GM12878 (cell line): ENCODE results near the gene GABRB2. TPM values are rescaled to one million over a fixed set of nuclear protein-coding genes. Genes with fewer than 3 reads are reported as not detected.

ENCODE experiments used
- ATAC-seq: fragments of 200-7000 bp; cut with Tn5 transposase; 3 replicates; pipeline ENCODE4 v1.9.1; 2020; ENCODE audit warnings: mild to moderate bottlenecking, moderate library complexity
- BruUV-seq: library from RNA; stranded (reverse); fragments of 400-500 nt; replicated peaks from 2 replicates; lab custom pipeline; 2021; lab: Mats Ljungman, UMichigan
- CTCF ChIA-PET: fragments of 300-600 bp; sonication (Branson Sonifier 250); formaldehyde crosslinking; extraction: SDS; loops from one replicate; lab custom pipeline; 2021; ENCODE audit warnings: inconsistent platforms; lab: Yijun Ruan, JAX
- POLR2A ChIA-PET: fragments of 350-600 bp; formaldehyde crosslinking; extraction: SDS; loops from one replicate; lab custom pipeline; 2021; ENCODE audit warnings: inconsistent platforms; lab: Charles Lee
- RAD21 ChIA-PET: fragments of 300-600 bp; sonication (Branson Sonifier 250); formaldehyde crosslinking; loops from one replicate; lab custom pipeline; 2023; ENCODE audit warnings: antibody characterized with exemption; ENCODE audit not compliant: unreplicated experiment; lab: Charles Lee
- SMC1A ChIA-PET: fragments of 300-600 bp; sonication (Branson Sonifier 250); formaldehyde crosslinking; loops from one replicate; lab custom pipeline; 2023; ENCODE audit not compliant: unreplicated experiment, uncharacterized antibody; lab: Charles Lee
- DNase-seq: peaks from one replicate; pipeline ENCODE4 v3.0.0-alpha.2; 2011; ENCODE audit warnings: low read depth, low spot score
- FAIRE-seq: peaks from 3 replicates; lab custom pipeline; 2011; peaks lifted over from hg19 to GRCh38; lab: Jason Lieb, UNC
- H2AFZ ChIP-seq: 2 replicates; pipeline ENCODE4 v1.6.0; 2011; ENCODE audit warnings: low read depth, low read length, control low read depth; ENCODE audit not compliant: control insufficient read depth
- H3K27ac ChIP-seq: 2 replicates; pipeline ENCODE4 v1.5.1; 2011; ENCODE audit warnings: control low read depth; ENCODE audit not compliant: control insufficient read depth, insufficient read depth
- H3K27me3 ChIP-seq, 2 experiments: replicated peaks in 1 of 2; 2 replicates each; pipeline versions ENCODE4 v1.6.0 to v1.6.1; 2011; ENCODE audit warnings: low read length in 1 of 2; ENCODE audit not compliant: control insufficient read depth in 2 of 2, insufficient read depth in 2 of 2
- H3K36me3 ChIP-seq, 2 experiments: 2 replicates each; pipeline ENCODE4 v1.5.1; 2011; ENCODE audit warnings: low read length in 1 of 2; ENCODE audit not compliant: control insufficient read depth in 2 of 2, insufficient read depth in 2 of 2
- H3K4me1 ChIP-seq: 2 replicates; pipeline ENCODE4 v1.6.1; 2011; ENCODE audit warnings: mild to moderate bottlenecking, low read length, moderate library complexity, mixed read lengths; ENCODE audit not compliant: control insufficient read depth, insufficient read depth
- H3K4me2 ChIP-seq: 2 replicates; pipeline ENCODE4 v1.6.0; 2011; ENCODE audit warnings: control low read depth; ENCODE audit not compliant: control insufficient read depth, insufficient read depth
- H3K4me3 ChIP-seq: fragments of 200-600 bp; sonication (generic); 2 replicates; pipeline ENCODE4 v1.5.1; 2016
- H3K79me2 ChIP-seq: 2 replicates; pipeline ENCODE4 v1.6.0; 2011; ENCODE audit warnings: low read length; ENCODE audit not compliant: control insufficient read depth, insufficient read depth
- H3K9ac ChIP-seq: 2 replicates; pipeline ENCODE4 v1.8.0; 2011; ENCODE audit warnings: low read length, control low read depth, mixed read lengths; ENCODE audit not compliant: control insufficient read depth, insufficient read depth
- H3K9me3 ChIP-seq: replicated peaks from 3 replicates; pipeline ENCODE4 v1.5.1; 2011; ENCODE audit warnings: mild to moderate bottlenecking, low read length; ENCODE audit not compliant: control insufficient read depth, insufficient read depth
- H4K20me1 ChIP-seq: 2 replicates; pipeline ENCODE4 v1.6.0; 2011; ENCODE audit not compliant: control insufficient read depth, insufficient read depth
- DPF2 ChIP-seq: fragments of 450-650 bp; IDR thresholded peaks from 2 replicates; pipeline ENCODE4 v1.6.1; 2017; ENCODE audit warnings: mild to moderate bottlenecking
- EED ChIP-seq: sonication (generic); IDR thresholded peaks from 2 replicates; pipeline ENCODE4 v1.6.1; 2016; ENCODE audit warnings: antibody characterized with exemption, low read depth
- EP300 ChIP-seq, 2 experiments: fragments of 150-350 bp in 1 of 2; IDR thresholded peaks; 2 replicates each; pipeline ENCODE4 v1.6.1; 2011 to 2012; ENCODE audit warnings: low read depth in 2 of 2, low read length in 2 of 2, borderline replicate concordance in 1 of 2, improper control_type of control experiment in 1 of 2, inconsistent platforms in 1 of 2; ENCODE audit not compliant: control insufficient read depth in 1 of 2
- FOXM1 ChIP-seq: IDR thresholded peaks from 2 replicates; pipeline ENCODE4 v1.6.1; 2012; ENCODE audit warnings: low read depth, mild to moderate bottlenecking, inconsistent platforms, low read length, moderate library complexity
- HDAC6 ChIP-seq: fragments of 200-600 bp; sonication (generic); IDR thresholded peaks from one replicate; pipeline ENCODE4 v1.8.0; 2017; ENCODE audit warnings: antibody characterized with exemption; ENCODE audit not compliant: unreplicated experiment
- KDM1A ChIP-seq: fragments of 200-600 bp; sonication (generic); IDR thresholded peaks from 2 replicates; pipeline ENCODE4 v1.6.1; 2016; ENCODE audit warnings: borderline replicate concordance
- NFIC ChIP-seq: IDR thresholded peaks from 2 replicates; pipeline ENCODE4 v1.6.1; 2012; ENCODE audit warnings: low read depth, mild to moderate bottlenecking, inconsistent platforms, low read length, moderate library complexity
- PKNOX1 ChIP-seq: fragments of 450-650 bp; IDR thresholded peaks from 2 replicates; pipeline ENCODE4 v1.6.1; 2016; ENCODE audit warnings: mild to moderate bottlenecking
- SPI1 ChIP-seq: IDR thresholded peaks from 2 replicates; pipeline ENCODE4 v1.6.1; 2011; ENCODE audit warnings: low read depth, mild to moderate bottlenecking, low read length, moderate library complexity, borderline replicate concordance; ENCODE audit not compliant: insufficient read depth
- STAT3 ChIP-seq: IDR thresholded peaks from 2 replicates; pipeline ENCODE4 v1.6.1; 2011; ENCODE audit warnings: low read depth, low read length, improper control_type of control experiment
- YBX1 ChIP-seq: fragments of 450-650 bp; IDR thresholded peaks from 2 replicates; pipeline ENCODE4 v1.6.1; 2016; ENCODE audit warnings: antibody characterized with exemption
- YY1 ChIP-seq: IDR thresholded peaks from 2 replicates; pipeline ENCODE4 v1.6.1; 2011; ENCODE audit warnings: low read depth, mild to moderate bottlenecking, low read length
- WGBS: methylation state at CpG from one replicate; pipeline ENCODE4 v1.1.6; 2016; ENCODE audit warnings: low lambda C conversion rate; ENCODE audit not compliant: insufficient replicate concordance, insufficient coverage; ENCODE audit errors: missing lambda C conversion rate; 5-methylcytosine and 5-hydroxymethylcytosine counted together
- in situ Hi-C: fragments of 300-500 bp; cut with MboI; formaldehyde crosslinking; loops from 9 replicates; pipeline ENCODE4 v1.14.3; 2018; ENCODE audit warnings: mixed read lengths
- intact Hi-C: fragments of 100-400 bp; cut with micrococcal nuclease; formaldehyde crosslinking; loops from one replicate; pipeline ENCODE4 v1.14.2; 2022; ENCODE audit not compliant: unreplicated experiment
- polyA plus RNA-seq, 11 experiments: library from polyadenylated mRNA; depleted of rRNA in 4 of 11; unstranded in 6 of 11; stranded (reverse) in 5 of 11; fragments of >200 nt; fragmentation: Nextera tagmentation in 4 of 11; fragmentation: Illumina TruSeq in 1 of 11; extraction: Ambion mirVana in 4 of 11; extraction: Trizol in 1 of 11; gene quantifications; 1 replicate in 1 of 11; 2 replicates in 10 of 11; pipeline versions ENCODE4 v1.2.1 to v1.2.3, GENCODE V29; 2011 to 2016; ENCODE audit warnings: inconsistent platforms in 2 of 11, missing spikeins in 2 of 11, low read depth in 1 of 11
- total RNA-seq, 4 experiments: library from RNA; depleted of rRNA in 3 of 4; stranded (reverse); fragments of >200 nt in 3 of 4; fragmentation: Illumina TruSeq in 1 of 4; extraction: Trizol in 1 of 4; gene quantifications; 2 replicates each; pipeline versions ENCODE4 v1.2.1 to v1.2.3, GENCODE V29; 2013 to 2021

GABRB2 gene
- total and polyA plus RNA-seq, 10 of the 15 experiments (the other 5 are each of a cell fraction or from before 2014, with no cell fraction given), result 0.12 to 0.85 (median 0.43) TPM

DNA sequence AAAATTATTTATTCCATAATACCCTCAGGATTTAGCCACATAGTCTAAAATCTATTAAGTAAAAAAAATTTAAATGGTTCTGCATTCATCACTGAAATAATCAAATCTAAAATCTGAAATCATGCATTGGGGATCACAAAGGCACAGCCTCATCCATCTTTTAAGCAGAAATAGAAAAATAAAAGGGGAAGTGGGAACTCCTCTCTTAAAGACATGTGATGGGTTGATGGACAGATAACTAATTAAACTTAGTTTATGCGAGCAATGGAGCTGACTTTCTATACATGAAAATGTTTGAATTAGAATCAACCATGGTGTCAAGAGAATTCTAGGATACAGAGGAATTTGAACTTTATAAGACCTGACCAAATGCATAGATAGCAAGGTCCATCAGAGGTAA, 170.5 kb downstream of the GABRB2 start:
- H3K9ac ChIP-seq, result no peak overlapping the region
- in situ Hi-C loops, result no loop called here

GRCh38 chr5:161373345-161373707, 173.2 kb downstream of the GABRB2 start:
- Histone ChIP-seq H3K79me2 (no peaks in the 10 kb centered on the region), H3K9ac (no peak overlapping the region), H3K9me3 (no peaks in the 10 kb centered on the region; the same call in 2 of the 3 replicates), H3K27me3 (no peaks in the 10 kb centered on the region), H2AFZ (no peak overlapping the region; the same call in 1 of the 2 replicates), H3K4me3 (no peak overlapping the region), H4K20me1 (no peaks in the 10 kb centered on the region), H3K36me3 (no peaks in the 10 kb centered on the region), H3K27ac (no peak overlapping the region), H3K4me2 (no peak overlapping the region), H3K4me1 (no peaks in the 10 kb centered on the region)
- FAIRE-seq (no peak), ATAC-seq (peak; percentile 52), DNase-seq (no peak)
- no TSS peak for BruUV-seq
- in situ Hi-C loops (no loop called here), intact Hi-C loops (loop anchor here (2.0 kb wide), 1 partner anchor 63 kb away; no protein-coding TSS in a partner anchor)
- ChIA-PET SMC1A (no interaction called here), POLR2A (no interaction called here), CTCF (no interaction called here), RAD21 (no interaction called here)
- no peak for TF ChIP-seq PKNOX1
- no peak for TF ChIP-seq YY1
- no peak for TF ChIP-seq EED
- 0 out of 4 replicates have a peak, but pooled peaks of 1 of the 2 experiments have one; percentile 1 for TF ChIP-seq EP300 (IDR thresholded peaks at IDR 0.05; ENCODE audit: borderline replicate concordance in 1 of 2, control insufficient read depth in 1 of 2, low read depth in 2 of 2, low read length in 2 of 2)
- peak; percentile 4; the same call in 1 of the 2 replicates for TF ChIP-seq NFIC

More for the DNA sequence above, 170.5 kb downstream of the GABRB2 start:
- no peak overlapping the region for H2AFZ ChIP-seq
- TF ChIP-seq SPI1, result peak; percentile 83
- TF ChIP-seq FOXM1, result no peak
- TF ChIP-seq PKNOX1, result peak; percentile 64
- no peak for TF ChIP-seq DPF2
- TF ChIP-seq YBX1, result no peak
- no peak for TF ChIP-seq HDAC6
- no peak for TF ChIP-seq KDM1A
- no peak for TF ChIP-seq STAT3
- intact Hi-C loops, result no loop called here
- no peaks in the 10 kb centered on the region for H4K20me1 ChIP-seq
- POLR2A ChIA-PET, result no interaction called here
- WGBS, result 83% methylated on average over 1 of the region's 1 CpG
- CTCF ChIA-PET, result interaction anchor here (0.7 to 1.2 kb wide), 2 partner anchors 27 to 263 kb away, joined by 3 read pairs; no protein-coding TSS in a partner anchor
- no peak overlapping the region for H3K4me3 ChIP-seq
- ATAC-seq (no peak), FAIRE-seq (no peak), DNase-seq (no peak)
- RAD21 ChIA-PET, result no interaction called here
- SMC1A ChIA-PET, result interaction anchor here (1.5 kb wide), 1 partner anchor 700 kb away, joined by 3 read pairs; no protein-coding TSS in a partner anchor
- H3K36me3 ChIP-seq, result no peaks in the 10 kb centered on the region
- no peaks in the 10 kb centered on the region for H3K27me3 ChIP-seq
- no TSS peak for BruUV-seq
- no peak overlapping the region for H3K27ac ChIP-seq
- H3K79me2 ChIP-seq, result no peaks in the 10 kb centered on the region
- no peaks in the 10 kb centered on the region for H3K4me1 ChIP-seq
- no peaks in the 10 kb centered on the region for H3K9me3 ChIP-seq
- no peak overlapping the region for H3K4me2 ChIP-seq
